Kidney epithelial cell (primary cell): ENCODE data around the gene KCNH1. TPM values are rescaled to one million over a fixed set of nuclear protein-coding genes. Genes with fewer than 3 reads are reported as not detected.
A peak's percentile ranks its signal among the peaks of the same experiment; 100 is the strongest.
"Not testable (repeated sequence)": the region's sequence is repeated elsewhere in the genome, so short reads cannot be mapped to it uniquely, and the experiment has no call there.

Experiments
- DNase-seq: peaks from one replicate; pipeline ENCODE4 v3.0.0-alpha.2; 2010; ENCODE audit warnings: low read depth
- H3K27me3 ChIP-seq: 2 replicates; pipeline ENCODE4 v1.6.0; 2011; ENCODE audit warnings: low read length; ENCODE audit not compliant: control insufficient read depth, insufficient read depth
- H3K36me3 ChIP-seq: 2 replicates; pipeline ENCODE4 v1.5.1; 2011; ENCODE audit warnings: low read length; ENCODE audit not compliant: control insufficient read depth, insufficient read depth
- H3K4me3 ChIP-seq: 2 replicates; pipeline ENCODE4 v1.5.1; 2011; ENCODE audit warnings: low read depth, mild to moderate bottlenecking, control low read depth, low read length
- total RNA-seq: library from RNA; depleted of rRNA; stranded (reverse); fragments of >200 nt; gene quantifications from 2 replicates; pipeline ENCODE4 v1.2.3, GENCODE V29; 2015
- TF ChIP-seq, protein P1 (sequence below): IDR thresholded peaks from 2 replicates; pipeline ENCODE4 v1.5.1; 2011; ENCODE audit warnings: mild to moderate bottlenecking, moderate library complexity, low read length, control low read depth, inconsistent platforms; ENCODE audit not compliant: insufficient read depth, poor library complexity, severe bottlenecking

KCNH1 gene
- total RNA-seq, 1 donor from 2014 or later, result 14.3 TPM

DNA sequence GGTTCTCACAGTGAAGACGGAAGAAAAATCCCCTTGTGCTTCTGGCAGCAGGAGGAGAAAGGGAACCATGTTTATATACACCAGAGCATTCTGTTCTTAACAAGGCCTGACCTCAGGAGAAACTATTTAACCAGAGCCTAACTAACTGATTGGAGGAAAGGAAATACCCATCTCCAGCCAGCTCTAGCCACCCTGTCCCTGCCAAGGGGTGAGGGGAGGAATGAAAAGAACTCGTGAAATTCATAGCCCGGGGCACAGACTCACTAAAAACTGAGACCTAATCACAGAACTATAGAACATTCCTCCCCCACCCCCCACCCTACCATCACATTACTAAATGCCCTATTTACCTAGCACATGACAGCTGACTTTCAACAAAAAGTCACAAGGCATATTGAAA lies 65.0 kb downstream of the KCNH1 start:
- no peak overlapping the region for H3K4me3 ChIP-seq
- TF ChIP-seq, protein P1, sequence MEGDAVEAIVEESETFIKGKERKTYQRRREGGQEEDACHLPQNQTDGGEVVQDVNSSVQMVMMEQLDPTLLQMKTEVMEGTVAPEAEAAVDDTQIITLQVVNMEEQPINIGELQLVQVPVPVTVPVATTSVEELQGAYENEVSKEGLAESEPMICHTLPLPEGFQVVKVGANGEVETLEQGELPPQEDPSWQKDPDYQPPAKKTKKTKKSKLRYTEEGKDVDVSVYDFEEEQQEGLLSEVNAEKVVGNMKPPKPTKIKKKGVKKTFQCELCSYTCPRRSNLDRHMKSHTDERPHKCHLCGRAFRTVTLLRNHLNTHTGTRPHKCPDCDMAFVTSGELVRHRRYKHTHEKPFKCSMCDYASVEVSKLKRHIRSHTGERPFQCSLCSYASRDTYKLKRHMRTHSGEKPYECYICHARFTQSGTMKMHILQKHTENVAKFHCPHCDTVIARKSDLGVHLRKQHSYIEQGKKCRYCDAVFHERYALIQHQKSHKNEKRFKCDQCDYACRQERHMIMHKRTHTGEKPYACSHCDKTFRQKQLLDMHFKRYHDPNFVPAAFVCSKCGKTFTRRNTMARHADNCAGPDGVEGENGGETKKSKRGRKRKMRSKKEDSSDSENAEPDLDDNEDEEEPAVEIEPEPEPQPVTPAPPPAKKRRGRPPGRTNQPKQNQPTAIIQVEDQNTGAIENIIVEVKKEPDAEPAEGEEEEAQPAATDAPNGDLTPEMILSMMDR, result no peak
- no peak for DNase-seq
- no peaks in the 10 kb centered on the region for H3K36me3 ChIP-seq
- no peaks in the 10 kb centered on the region for H3K27me3 ChIP-seq

DNA sequence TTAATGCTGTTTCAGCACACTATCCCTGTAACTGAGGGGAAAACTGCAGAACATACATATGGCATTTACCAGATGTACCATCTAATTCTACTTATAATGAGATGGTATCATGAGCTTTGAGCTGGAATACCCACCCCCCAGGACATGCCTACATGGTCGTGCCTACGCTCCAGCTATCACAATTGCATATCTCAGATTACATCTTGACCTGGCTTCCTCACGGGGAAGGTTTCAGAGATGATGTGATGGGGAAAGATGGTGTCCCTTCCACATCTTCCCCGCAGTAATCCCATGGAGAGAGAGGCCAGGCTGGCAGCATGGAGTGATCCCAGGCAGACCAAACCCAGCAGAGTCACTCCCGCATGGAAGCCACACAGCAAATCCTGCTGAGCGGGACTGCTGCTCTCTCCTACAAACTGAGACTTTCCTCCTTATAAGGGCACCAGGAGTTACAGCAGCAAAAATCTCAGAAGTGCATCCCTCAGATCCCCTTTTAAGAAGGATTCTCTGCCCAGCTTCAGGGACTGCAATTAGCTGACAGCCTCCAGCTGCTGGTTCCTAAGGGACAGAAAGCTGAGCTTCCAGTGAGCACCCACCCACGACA lies 67.1 kb downstream of the KCNH1 start:
- DNase-seq, result no peak
- Histone ChIP-seq H3K27me3 (no peaks in the 10 kb centered on the region), H3K36me3 (no peaks in the 10 kb centered on the region), H3K4me3 (no peak overlapping the region)
- TF ChIP-seq, protein P1, result no peak

DNA sequence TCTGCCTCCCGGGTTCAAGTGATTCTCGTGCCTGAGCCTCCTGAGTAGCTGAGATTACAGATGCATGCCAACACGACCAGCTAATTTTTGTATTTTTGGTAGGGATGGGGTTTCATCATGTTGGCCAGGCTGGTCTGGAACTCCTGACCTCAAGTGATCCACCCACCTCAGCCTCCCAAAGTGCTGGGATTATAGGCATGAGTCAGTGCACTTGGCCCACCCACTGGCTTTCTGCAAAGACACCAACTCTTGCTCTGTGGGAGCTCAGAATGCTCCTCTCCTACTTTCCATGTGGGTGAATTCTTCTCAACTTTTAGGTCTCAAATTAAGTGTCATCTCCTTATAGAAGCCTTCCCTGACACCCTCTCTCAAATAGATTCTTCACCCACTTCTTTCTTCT lies 92.1 kb downstream of the KCNH1 start:
- not testable (repeated sequence) for H3K4me3 ChIP-seq, H3K27me3 ChIP-seq, DNase-seq, H3K36me3 ChIP-seq

DNA sequence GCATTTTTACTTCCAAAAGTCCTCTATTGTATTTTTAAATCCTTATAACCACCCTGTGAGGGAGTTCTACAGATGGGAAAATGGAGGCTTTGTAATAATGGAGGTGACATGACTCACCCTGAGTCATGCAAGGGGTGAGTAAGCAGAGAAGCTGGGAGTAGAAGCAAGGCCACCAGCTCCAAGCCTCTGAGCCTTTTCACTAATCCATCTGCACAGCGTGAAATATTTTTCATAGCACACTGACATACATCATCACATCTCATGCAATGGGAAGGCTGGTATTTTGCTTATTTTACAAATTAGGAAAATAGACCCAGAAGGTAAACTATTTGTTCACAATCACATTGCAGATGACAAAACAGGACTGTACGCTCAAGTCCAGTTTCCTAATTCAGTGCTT lies 96.9 kb downstream of the KCNH1 start:
- TF ChIP-seq, protein P1, result no peak
- Histone ChIP-seq H3K27me3 (no peaks in the 10 kb centered on the region), H3K36me3 (no peaks in the 10 kb centered on the region), H3K4me3 (no peak overlapping the region)
- DNase-seq, result peak; percentile 84

DNA sequence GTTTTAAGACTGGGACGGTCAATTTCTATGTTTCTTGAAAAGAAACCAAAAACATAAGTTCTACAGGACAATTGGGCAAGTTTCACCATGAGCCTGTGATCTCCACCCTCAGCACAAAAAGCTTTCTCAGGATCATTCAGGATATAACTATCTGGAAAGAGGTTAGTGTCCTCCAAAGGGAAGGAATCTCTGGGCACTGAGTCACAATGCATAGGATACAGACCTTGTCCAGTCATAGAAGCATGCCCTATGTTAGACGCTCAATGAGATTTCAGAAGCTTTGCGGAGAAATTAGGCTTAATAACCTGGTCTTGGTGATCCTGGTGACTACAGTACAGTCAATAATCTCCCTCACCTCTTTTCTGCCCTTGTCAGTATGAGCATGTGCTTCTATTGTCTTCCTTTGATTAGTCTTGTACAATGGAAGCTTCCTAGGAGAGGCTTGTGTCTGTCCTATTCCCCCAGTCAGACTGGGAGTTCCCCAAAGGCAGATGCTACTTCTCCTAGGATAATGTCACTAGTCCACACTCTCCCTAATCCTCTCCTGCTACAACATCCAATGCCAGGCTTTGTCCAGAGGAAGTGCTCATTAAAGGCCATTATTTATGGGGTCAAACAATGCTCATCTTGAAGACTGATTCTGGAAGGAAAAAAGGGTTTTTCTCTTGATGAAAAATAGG lies 97.4 kb downstream of the KCNH1 start:
- Histone ChIP-seq H3K27me3 (no peaks in the 10 kb centered on the region), H3K4me3 (no peak overlapping the region), H3K36me3 (no peaks in the 10 kb centered on the region)
- TF ChIP-seq, protein P1, result no peak
- DNase-seq, result no peak

DNA sequence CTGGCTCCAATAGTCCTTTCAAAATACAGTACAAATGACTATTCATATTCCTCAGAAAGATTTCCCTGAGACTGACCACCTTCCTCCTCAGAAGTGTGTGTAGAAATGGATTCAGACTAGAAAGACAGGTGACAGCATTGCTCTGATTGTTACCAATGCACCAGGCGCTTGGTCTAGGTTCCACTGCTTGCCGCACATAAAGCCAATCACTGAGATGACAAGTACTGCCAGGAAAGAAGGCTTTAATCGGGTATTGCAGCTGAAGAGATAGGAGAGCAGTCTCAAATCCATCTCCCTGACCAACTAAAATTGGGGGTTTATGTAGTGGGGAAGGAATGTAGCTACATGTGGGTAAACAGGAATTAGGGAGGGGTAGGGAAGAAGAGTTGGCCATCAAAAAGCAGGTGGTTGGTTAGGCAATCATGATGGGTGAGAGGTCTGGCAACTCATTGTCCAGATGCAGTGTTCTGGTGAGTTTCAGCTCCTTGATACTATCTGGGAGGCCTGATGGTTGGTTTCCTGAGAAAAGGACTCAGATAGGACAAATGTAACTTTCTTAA lies 98.0 kb downstream of the KCNH1 start:
- H3K4me3 ChIP-seq, result no peak overlapping the region
- TF ChIP-seq, protein P1, result no peak
- no peak for DNase-seq
- H3K36me3 ChIP-seq, result no peaks in the 10 kb centered on the region
- H3K27me3 ChIP-seq, result no peaks in the 10 kb centered on the region
